ENCODE results near the gene GCH1.
"Not testable (repeated sequence)": the region's sequence is repeated elsewhere in the genome, so short reads cannot be mapped to it uniquely, and the experiment has no call there.

GCH1 gene

DNA sequence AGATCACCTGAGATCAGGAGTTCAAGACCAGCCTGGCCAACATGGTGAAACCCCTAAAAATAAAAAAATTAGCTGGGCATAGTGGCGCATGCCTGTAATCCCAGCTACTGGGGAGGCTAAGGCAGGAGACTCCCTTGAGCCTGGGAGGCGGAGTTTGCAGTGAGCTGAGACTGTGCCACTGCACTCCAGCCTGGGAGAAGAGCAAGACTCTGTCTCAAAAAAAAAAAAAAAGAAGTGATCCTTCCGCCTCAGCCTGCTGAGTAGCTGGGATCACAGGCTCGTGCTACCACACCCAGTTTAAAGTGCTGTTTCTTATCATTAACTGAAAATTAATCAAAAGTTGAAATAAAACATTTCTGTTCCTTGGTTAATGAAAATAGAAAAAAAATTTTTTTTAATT, 6.3 kb upstream of the GCH1 start:
- not testable (repeated sequence) for DNase-seq (ENCODE audit: low read depth in 2 of 2)

DNA sequence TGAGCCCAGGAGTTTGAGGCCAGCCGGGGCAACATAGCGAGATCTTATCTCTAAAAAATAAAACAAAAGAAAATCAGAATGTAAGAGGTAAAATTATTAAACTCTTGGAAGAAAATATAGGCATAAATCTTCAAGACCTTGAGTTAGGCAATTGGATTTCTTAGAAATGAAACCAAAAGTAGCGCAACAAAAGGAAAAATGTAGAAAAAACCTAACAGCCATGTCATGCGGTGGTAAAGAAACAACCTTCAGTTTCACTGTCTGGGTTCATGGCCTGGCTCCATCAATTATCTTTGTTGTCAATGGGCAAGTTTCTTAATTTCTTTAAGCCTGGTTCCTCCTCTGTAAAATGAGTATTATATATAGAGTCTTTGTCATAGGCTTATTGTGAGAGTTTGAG, 5.6 kb upstream of the GCH1 start:
- DNase-seq (ENCODE audit: low read depth in 2 of 2) = no peak

DNA sequence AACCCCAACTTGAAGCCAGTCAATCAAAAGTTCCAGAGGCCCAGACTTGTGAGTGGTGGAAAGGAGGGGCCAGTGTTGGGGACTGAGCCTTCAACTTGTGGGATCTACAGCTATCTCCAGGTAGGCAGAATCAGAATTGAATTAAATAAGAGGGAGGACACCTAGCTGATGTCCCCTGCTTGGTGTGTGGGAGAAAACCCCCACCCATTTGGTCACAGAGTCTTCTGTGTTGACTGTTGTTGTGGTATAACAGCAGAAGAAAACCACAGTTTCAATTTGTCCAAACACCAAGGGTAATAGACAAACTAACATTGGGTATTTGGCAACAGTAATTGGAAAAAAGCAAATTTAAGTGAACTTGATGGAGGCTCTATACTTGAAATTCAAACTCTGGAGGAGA, 3.4 kb upstream of the GCH1 start:
- DNase-seq (ENCODE audit: low read depth in 2 of 2) = no peak

DNA sequence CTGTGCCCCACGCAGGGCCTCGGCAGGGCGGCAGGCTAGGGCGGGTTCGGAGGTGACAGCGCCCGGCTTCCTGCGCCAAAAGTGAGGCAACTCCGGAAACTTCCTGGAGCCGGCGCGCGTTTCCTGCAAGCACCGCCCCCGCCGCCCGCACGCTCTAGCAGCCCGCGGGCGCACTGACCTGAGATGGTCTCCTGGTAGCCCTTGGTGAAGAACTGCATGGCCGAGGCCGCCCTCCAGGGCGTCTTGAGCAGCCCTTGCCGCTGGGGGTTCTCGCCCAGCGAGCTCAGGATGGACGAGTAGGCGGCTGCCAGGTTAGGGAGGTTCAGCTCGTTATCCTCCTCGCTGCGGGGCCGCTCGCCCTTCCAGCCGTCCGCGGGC, 494 bp downstream of the GCH1 start:
- no peak for DNase-seq (ENCODE audit: low read depth in 2 of 2)

DNA sequence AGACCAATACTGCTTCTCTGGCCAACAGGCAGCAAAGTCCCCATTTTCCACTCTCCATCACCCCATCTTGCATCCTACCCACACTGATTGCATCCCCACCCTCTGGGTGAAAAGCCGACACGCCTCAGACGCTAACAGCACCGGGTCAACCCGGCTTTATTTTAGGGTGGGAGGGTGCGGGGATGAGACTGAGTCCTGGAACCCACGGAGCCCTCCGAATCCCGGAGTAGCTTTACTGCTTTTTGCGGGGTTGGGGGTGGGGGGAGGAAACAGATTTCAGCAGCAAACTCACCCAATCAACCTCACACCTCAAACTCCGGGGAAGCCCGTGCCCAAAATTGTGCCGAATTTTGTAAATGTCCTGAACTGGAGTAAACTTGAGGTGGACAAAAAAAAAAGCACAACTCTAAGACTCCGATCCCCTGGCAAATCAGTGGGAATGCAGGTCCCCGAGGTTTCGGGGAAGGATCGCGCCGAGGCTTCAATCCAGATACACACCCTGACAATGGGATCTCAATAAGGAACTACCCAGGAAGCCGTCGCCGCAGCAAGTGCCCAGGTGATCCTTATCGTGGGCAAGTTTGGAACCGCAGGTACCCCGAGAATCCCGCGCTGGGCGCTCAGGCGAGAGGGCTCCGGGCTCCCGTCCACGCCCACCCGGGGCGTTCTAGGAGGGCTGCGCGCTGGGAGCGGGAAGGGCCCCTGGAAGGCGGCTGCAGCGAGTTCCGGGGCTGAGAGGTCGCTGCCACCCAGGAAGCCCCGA, 1.1 kb downstream of the GCH1 start:
- no peak for DNase-seq (ENCODE audit: low read depth in 2 of 2)

DNA sequence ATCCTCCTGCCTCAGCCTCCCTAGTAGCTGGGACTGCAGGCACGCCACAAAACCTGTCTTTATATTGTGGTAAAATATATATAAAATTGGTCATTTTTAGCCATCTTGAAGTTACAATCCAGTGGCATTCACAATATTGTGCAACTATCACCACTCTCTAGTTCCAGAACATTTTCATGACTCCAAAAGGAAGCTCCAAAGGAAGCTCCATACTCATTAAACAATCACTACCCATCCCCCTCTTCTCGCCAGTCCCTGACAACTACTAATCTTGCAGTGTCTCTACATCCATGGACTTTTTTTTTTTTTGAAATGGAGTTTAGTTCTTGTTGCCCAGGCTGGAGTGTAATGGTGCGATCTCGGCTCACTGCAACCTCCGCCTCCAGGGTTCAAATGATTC, 3.1 kb downstream of the GCH1 start:
- no peak for DNase-seq (ENCODE audit: low read depth in 2 of 2)

DNA sequence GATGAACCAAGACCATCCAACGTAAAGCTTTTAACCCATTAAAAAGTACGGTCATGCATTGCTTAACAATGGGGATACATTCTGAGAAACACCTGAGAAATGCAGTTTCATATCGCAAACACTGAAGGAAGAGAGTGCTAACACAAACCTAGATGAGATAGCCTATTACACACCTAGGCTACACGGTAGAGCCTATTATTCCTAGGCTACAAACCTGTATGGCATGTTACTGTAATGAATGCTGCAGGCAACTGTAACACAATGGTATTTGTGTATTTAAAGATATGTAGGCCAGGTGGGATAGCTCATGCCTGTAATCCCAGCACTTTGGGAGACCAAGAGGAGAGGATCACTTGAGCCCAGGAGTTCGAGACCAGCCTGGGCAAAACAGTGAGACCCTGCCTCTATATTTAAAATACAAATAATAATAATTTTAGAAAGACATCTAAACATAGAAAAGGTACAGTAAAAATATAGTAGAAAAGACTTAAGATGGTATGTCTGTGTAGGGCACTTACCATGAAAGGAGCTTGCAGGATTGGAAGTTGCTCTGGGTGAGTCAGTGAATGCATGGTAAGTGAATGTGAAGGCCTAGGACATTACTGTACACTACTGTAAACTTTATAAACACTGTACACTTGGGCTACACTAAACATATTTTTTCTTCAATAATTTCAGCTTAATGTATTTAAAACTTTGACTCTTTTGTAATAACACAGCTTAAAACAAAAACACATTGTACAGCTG, 4.6 kb downstream of the GCH1 start:
- DNase-seq (ENCODE audit: low read depth in 2 of 2) = not testable (repeated sequence)

DNA sequence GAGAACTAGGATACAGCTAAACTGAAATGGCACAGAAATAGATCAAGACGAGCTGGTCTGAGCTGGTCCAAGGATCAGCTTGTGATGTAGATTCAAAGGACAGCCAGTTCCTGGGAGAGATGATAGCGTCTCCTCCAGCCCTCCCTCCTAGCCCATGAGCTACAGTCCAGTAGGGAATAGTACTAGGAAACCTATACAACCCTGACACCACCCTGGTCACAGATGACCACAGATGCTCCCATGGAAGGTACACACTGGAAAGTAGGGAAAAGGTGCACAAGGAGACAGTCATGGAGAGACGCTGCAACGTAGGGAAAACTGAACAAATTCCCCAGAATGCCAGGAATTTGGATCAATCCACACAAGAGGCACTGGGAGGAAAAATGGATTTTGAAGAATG, 6.9 kb downstream of the GCH1 start:
- no peak for DNase-seq (ENCODE audit: low read depth in 2 of 2)

DNA sequence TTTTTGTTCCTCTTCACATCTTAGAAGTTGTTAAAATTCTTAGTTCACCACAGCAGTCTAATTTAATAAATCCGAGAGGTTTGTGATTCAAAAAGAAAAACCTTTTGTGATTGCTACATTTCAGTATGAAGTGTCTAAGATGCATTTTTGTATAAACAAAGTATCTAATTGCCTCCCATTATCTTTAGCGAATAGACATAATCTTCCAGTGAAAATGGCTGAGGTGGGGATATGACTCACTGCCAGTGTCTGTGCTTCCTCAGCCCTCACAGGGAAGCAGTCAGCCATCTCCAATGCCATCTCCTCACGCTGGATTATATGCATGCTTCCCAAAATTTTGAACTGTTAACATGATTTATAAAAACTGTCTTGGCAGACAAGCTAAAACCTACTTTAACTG, 7.6 kb downstream of the GCH1 start:
- no peak for DNase-seq (ENCODE audit: low read depth in 2 of 2)

DNA sequence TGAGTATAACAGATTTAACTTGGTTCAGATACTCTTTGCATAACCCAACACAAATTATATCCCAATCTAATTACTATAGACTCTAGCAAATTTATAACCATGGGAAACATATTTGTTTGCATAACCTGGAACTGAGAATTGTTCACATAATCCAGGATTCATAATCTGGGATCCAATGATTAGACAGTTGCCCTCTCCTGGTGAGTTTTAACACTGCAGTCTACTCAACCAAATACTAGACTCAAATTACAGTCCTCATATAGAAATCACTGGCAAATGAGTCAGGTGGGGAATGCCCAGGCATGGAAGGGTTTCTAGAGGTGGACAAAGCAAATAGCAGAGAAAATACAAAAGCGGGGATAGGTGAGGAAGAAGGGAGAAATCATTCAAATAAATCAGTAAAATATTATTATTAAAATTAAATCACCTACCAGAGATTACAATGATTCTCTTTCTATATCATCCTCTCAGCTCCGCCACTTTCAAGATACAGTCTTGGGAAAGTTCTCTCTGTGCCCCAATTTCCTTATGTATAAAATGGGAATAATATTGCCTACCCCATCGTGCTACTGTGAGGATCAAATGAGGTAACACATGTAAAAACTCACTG, 9.4 kb downstream of the GCH1 start:
- no peak for DNase-seq (ENCODE audit: low read depth in 2 of 2)

DNA sequence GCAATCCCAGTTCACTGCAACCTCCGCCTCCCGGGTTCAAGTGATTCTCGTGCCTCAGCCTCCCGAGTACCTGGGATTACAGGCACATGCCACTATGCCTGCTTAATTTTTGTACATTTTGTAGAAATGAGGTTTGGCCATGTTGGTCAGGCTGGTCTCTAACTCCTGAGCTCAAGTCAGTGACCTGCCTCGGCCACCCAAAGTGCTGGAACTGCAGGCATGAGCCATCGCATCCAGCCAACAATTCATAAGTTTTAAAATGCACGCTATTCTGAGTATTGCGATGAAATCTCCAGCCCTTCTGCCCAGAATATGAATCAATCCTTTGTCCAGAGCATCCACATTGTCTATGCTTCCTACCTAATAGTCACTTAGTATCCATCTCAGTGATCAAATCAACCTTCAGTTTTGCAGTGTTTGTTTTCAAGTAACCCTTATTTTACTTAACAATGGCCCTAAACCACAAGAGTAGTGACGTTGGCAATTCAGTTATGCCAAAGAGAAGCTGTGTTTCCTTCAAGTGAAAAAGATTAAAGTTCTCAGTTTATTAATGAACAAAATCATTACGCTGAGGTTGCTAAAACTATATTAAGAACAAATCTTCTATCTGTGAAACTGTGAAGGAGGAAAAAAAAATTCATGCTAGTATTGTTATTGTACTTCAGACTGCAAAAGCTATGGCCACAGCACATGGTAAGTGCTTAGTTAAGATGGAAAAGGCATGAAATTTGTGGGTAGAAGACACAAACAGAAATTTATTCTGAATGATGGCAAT, 11.0 kb downstream of the GCH1 start:
- no peak for DNase-seq (ENCODE audit: low read depth in 2 of 2)

DNA sequence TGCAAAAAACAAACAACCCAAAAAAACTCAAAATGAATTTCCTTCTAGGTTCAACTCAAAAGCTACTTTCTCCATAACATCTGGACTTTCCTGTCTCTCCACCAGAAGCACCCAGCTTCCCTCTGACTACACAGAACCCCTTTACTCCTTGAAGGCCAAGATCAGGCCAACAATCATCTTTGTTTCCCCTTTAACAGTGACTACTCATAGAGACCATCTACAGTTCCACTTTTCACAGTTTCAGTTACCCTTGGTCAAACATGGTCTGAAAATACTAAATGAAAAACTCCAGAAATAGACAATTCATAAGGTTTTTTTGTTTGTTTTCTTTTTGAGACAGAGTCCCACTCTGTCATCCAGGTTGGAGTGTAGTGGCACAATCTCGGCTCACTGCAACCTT, 11.8 kb downstream of the GCH1 start:
- no peak for DNase-seq (ENCODE audit: low read depth in 2 of 2)

DNA sequence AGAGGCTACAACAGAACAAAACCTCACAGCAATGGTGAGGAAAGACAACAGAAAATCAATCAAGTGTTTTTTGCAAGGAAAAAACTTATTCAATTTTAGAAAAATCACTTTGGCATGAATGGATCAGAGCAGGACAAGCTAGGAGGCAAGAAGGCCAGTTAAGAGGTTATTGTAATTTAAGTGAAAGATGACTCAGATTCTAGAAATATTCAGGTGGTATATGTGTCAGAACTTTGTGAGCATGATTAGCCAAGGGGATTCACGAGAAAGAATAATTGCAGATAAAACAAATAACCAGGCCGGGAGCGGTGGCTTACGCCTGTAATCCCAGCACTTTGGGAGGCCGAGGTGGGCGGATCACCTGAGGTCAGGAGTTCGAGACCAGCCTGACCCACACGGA, 12.7 kb downstream of the GCH1 start:
- DNase-seq (ENCODE audit: low read depth in 2 of 2) = no peak

DNA sequence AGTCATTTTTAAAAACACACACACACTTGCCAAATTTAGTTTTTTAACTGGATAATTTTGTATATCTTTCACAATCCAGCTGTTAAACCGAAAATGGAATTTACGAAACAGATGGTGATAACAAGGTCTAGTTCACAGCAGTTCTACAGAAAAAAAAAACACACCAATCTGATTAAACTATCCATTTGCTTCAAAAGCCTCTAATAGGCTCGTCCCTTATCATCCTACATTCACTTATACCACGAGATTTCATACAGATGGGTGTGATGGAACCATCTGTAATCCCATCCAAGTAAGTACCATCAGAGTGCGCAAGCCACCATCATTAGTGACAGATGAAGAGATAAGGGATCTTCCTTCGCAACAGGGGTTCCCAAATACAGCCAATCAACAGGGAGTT, 20.1 kb downstream of the GCH1 start:
- no peak for DNase-seq (ENCODE audit: low read depth in 2 of 2)

DNA sequence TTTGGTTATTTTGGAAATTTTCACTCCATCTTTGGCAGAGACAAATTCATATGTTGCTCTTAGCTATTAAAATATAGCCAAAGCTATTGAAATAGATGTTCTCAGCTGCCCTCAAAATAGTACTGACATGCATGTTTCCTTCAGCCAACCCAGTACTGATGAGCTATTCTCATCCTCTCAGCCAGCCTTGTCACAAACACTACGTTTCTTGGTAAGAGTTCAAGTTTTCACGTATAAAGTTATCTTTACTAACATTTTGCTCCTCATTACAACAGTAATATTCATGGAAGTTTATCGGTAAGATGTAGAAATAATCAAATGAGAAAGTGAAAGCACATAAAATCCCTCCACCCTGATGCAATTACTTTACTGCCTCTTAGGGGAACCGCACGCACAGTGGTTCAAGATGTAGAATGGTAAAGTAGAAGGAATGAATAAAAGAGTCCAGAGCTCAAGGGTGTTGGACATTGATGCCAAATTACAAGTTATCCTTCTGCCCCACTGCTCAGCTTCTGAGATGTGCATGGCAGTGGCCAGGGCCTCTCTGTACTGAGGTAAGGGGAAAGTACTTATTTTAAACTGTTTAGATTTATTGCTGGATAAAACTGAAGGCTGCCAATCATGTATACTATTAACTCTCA, 20.7 kb downstream of the GCH1 start:
- DNase-seq (ENCODE audit: low read depth in 2 of 2) = no peak

DNA sequence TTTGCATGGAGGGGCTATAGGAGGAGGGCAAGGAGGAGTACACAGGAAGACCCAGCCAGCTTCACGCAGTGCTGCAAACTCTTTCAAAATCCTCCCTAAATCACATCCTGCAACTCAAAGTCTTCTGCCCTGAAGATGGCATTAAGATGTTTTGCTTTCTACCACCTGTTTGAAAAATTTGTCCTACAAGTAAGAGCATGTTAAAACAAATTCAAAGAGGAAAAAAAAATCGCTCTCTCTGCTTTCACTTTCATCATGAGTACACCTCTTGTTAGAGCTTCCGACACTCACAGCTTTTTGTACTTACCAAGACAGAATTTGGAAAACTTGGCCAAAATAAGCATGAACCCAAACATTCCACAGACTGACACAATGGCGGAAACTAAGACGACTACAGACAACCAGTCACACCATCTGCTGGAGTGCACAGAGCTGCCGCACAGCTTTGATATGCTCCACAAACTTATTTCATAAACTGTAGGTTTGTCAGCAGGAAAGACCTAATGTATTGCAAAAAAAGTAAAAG, 21.3 kb downstream of the GCH1 start:
- no peak for DNase-seq (ENCODE audit: low read depth in 2 of 2)

DNA sequence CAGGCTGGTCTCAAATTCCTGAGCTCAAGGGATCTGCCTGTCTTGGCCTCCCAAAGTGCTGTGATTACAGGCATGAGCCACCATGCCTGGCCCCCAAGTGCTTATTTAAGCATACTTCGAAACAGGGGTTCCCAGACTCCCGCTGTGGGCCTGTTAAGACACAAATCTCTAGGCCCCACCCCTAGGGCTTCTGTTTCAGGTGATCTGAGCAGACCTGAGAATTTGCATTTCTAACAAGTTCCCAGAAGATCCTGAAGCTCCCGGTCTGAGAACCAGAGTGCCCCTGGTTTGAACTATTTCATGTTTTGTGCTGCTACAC, 25.0 kb downstream of the GCH1 start:
- DNase-seq (ENCODE audit: low read depth in 2 of 2) = no peak

DNA sequence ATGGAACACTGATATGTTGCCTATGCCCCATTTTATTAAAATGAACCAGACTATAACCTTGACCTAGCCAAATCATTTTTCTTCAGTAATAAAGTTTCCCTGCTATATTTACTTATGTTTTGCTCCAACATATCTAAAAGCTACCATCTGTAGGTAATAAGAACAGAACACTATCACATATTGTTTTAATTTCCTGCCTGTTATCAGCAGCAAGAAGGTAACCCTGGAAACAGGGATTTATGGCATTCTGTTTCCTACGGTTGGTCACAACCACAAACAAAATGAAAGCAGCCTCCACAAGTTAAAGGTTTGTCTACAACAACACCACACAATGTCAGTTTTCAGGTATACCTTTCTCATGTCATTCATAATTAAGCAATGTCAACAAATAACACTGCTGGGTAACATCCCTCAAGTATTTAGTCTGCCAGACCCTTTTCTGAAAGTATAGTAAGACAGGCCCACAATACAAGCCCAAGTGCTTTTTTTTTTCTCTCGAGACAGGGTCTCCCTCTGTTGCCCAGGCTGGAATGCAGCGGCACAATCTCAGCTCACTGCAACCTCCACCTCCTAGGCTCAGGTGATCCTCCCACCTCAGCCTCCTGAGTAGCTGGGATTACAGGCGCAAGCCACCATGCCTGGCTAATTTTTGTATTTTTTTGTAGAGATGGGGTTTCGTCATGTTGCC, 25.5 kb downstream of the GCH1 start:
- DNase-seq (ENCODE audit: low read depth in 2 of 2) = no peak

DNA sequence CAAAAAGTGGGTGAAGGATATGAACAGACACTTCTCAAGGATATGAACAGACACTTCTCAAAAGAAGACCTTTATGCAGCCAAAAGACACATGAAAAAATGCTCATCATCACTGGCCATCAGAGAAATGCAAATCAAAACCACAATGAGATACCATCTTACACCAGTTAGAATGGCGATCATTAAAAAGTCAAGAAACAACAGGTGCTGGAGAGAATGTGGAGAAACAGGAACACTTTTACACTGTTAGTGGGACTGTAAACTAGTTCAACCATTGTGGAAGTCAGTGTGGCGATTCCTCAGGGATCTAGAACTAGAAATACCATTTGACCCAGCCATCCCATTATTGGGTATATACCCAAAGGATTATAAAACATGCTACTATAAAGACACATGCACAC, 27.0 kb downstream of the GCH1 start:
- not testable (repeated sequence) for DNase-seq (ENCODE audit: low read depth in 2 of 2)

DNA sequence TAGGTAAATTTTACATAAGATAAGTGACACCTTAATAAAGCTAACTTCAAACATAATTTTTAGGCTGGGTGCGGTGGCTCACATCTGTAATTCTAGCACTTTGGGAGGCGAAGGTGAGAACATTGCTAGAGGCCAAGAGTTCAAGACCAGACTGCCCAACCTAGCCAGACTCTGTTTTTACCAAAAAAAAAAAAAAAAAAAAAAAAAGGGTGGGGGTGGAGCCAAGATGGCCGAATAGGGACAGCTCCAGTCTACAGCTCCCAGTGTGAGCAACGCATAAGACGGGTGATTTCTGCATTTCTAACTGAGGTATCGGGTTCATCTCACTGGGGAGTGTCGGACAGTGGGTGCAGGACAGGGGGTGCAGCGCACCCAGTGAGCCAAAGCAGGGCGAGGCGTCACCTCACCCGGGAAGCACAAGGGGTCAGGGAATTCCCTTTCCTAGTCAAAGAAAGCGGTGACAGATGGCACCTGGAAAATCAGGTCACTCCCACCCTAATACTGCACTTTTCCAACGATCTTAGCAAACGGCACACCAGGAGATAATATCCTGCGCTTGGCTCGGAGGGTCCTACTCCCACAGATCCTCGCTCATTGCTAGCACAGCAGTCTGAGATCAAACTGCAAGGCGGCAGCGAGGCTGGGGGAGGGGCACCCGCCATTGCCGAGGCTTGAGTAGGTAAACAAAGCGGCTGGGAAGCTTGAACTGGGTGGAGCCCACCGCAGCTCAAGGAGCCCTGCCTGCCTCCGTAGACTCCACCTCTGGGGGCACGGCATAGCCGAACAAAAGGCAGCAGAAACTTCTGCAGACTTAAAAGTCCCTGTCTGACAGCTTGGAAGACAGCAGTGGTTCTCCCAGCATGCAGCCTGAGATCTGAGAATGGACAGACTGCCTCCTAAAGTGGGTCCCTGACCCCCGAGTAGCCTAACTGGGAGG, 32.2 kb downstream of the GCH1 start:
- not testable (repeated sequence) for DNase-seq (ENCODE audit: low read depth in 2 of 2)
